Erythroblast (primary cell): Measurements from ENCODE around the gene HTR7.
"Not testable (repeated sequence)": the region's sequence is repeated elsewhere in the genome, so short reads cannot be mapped to it uniquely, and the experiment has no call there.

Experiments
- DNase-seq, 2 experiments: peaks; one replicate each; lab custom pipeline; 2025; lab: John Stamatoyannopoulos, UW
- GATA1 ChIP-seq: IDR thresholded peaks from 2 replicates; pipeline ENCODE4 v1.6.1; 2011; ENCODE audit warnings: low read depth, mild to moderate bottlenecking, control low read depth, low read length, moderate library complexity
- POLR2A ChIP-seq: IDR thresholded peaks from 2 replicates; pipeline ENCODE4 v1.6.1; 2011; ENCODE audit warnings: mild to moderate bottlenecking, low read length

Gene HTR7

GRCh38 chr10:90857635-90858460 lies at the start of gene HTR7:
HTR7 (minus strand) TSS chr10:90858039; CDS start chr10:90857671, 368 bp downstream.
- peak; percentile 35 to 69 for DNase-seq
- no peak for TF ChIP-seq GATA1
- TF ChIP-seq POLR2A = no peak

GRCh38 chr10:90906596-90906995 lies 48.8 kb upstream of the HTR7 start:
- TF ChIP-seq GATA1 (no peak), POLR2A (no peak)
- DNase-seq = no peak

- DNase-seq = no peak
- no peak for TF ChIP-seq GATA1
- TF ChIP-seq POLR2A = no peak
Measured at GRCh38 chr10:90905925-90906324, 48.1 kb upstream of the HTR7 start.

- not testable (repeated sequence) for DNase-seq
Measured at GRCh38 chr10:90896916-90897315, 39.1 kb upstream of the HTR7 start.

GRCh38 chr10:90893190-90893589 lies 35.4 kb upstream of the HTR7 start:
- DNase-seq = no peak
- TF ChIP-seq GATA1 (no peak), POLR2A (no peak)

GRCh38 chr10:90890347-90890746 lies 32.5 kb upstream of the HTR7 start:
- DNase-seq = no peak
- no peak for TF ChIP-seq POLR2A
- TF ChIP-seq GATA1 = no peak

- no peak for TF ChIP-seq POLR2A
- no peak for TF ChIP-seq GATA1
- no peak for DNase-seq
Measured at GRCh38 chr10:90889636-90890035, 31.8 kb upstream of the HTR7 start.

- DNase-seq = no peak
- no peak for TF ChIP-seq GATA1
- no peak for TF ChIP-seq POLR2A
Measured at GRCh38 chr10:90888387-90888786, 30.5 kb upstream of the HTR7 start.

- no peak for DNase-seq
- TF ChIP-seq POLR2A = no peak
- no peak for TF ChIP-seq GATA1
Measured at GRCh38 chr10:90887555-90887954, 29.7 kb upstream of the HTR7 start.

GRCh38 chr10:90885176-90885575 lies 27.3 kb upstream of the HTR7 start:
- DNase-seq = no peak
- TF ChIP-seq GATA1 = no peak
- TF ChIP-seq POLR2A = no peak

- no peak for TF ChIP-seq GATA1
- TF ChIP-seq POLR2A = no peak
- DNase-seq = no peak
Measured at GRCh38 chr10:90884431-90884830, 26.6 kb upstream of the HTR7 start.

GRCh38 chr10:90880059-90880719 lies 22.4 kb upstream of the HTR7 start:
- DNase-seq = peak; percentile 43 to 69

- no peak for DNase-seq
- no peak for TF ChIP-seq GATA1
- no peak for TF ChIP-seq POLR2A
Measured at GRCh38 chr10:90879062-90879461, 21.2 kb upstream of the HTR7 start.

- peak; percentile 49 to 58 for DNase-seq
- TF ChIP-seq POLR2A = no peak
- no peak for TF ChIP-seq GATA1
Measured at GRCh38 chr10:90872648-90873020, 14.8 kb upstream of the HTR7 start.
